Measurements from ENCODE around the gene PODN.

The PODN gene

DNA sequence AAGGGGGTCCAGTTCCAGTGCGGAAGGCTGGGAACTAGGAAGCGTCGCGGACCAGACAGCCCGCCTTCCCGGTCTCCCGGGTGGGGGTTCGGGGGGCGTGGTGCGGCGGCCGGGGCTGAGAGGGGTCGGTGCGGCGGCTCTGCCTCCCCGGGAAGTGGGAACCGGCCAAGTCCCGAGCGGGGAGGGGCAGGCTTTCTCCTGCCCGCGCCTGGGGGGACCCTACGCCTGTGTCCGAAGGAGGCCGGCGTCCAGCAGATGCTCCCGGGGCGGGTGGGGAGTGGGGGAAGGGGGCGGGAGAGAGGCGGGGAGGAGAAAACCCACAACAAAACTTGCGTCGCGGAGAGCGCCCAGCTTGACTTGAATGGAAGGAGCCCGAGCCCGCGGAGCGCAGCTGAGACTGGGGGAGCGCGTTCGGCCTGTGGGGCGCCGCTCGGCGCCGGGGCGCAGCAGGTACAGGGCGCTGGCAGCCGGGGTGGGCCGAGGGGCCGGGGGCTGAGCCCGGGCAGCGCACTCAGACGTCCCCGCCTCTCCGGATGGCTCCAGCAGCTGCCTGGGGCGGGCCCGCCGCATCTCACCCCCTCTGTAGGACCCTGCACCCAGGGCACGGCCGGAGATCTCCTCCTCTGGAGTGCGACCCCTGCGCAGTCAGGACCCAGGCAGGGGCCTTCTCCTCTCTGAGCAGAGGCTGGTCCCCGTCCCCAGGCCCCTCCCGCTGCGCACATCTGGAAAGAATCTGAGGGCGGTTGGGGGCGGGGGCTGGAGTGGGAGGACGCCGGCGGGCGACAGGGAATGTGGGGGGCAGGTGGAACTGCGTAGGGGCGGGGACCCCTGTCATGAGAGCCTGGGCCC, at the start of gene PODN:
Gene PODN, plus strand, starts transcription at position 355 of the 849 bp plus-strand sequence. CDS start 7,643 bp downstream, outside the sequence.
- in situ Hi-C loops (cut with HindIII; ENCODE audit: low pct_ligation_motif_present, low sequenced_read_pairs), result no loop called here
- no peak within 1 kb of the TSS for H3K27ac ChIP-seq
- no peaks in the 10 kb centered on the region for H3K36me3 ChIP-seq (replicated peaks)
- TF ChIP-seq, protein P1, sequence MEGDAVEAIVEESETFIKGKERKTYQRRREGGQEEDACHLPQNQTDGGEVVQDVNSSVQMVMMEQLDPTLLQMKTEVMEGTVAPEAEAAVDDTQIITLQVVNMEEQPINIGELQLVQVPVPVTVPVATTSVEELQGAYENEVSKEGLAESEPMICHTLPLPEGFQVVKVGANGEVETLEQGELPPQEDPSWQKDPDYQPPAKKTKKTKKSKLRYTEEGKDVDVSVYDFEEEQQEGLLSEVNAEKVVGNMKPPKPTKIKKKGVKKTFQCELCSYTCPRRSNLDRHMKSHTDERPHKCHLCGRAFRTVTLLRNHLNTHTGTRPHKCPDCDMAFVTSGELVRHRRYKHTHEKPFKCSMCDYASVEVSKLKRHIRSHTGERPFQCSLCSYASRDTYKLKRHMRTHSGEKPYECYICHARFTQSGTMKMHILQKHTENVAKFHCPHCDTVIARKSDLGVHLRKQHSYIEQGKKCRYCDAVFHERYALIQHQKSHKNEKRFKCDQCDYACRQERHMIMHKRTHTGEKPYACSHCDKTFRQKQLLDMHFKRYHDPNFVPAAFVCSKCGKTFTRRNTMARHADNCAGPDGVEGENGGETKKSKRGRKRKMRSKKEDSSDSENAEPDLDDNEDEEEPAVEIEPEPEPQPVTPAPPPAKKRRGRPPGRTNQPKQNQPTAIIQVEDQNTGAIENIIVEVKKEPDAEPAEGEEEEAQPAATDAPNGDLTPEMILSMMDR (IDR thresholded peaks at IDR 0.05; ENCODE audit: low read depth, low read length, missing control alignments), result no peak
- peaks cover 11% of the 10 kb centered on the region for H3K27me3 ChIP-seq (replicated peaks)
- no peak for DNase-seq
- H3K4me3 ChIP-seq (ENCODE audit: low read depth, low read length), result peak within 1 kb of the TSS; percentile 51

DNA sequence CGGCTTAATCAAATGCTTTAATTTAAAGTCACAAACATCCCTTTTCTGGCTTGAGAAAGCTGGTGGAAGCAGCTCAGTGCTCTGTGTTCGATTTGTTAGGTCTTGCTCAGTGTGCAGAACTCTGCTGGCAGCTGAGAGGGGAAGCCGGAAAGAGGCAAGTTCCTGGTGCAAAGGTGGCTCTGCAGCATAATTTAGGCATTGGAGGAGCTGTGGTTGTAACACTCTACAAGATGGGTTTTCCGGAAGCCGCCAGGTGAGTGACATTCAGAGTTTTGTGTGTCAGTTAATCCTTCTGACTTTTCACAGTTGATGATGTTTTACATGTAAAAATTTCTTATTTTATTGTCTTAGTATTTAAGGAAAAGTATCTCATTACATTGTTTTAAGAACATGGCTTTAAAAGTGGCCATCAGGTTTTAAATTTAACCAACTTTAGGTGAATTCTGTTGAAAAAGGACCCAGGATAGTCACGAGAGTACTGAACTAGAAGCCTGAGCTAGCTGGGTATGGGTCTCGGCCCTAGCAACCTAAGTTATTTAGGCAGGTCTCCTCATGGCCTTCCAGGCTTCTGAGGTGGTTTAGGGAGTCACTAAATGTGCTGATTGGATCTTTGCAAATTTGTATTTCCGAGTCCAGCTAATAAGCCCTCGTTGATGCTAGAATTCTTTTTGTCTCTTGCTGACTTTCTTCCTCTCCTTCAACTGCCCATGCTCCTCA, 47.1 kb upstream of the PODN start:
- peak overlapping the region; percentile 77 for H3K4me3 ChIP-seq (ENCODE audit: low read depth, low read length)
- H3K27me3 ChIP-seq (replicated peaks), result no peaks in the 10 kb centered on the region
- no peaks in the 10 kb centered on the region for H3K36me3 ChIP-seq (replicated peaks)
- DNase-seq, result peak; percentile 90
- TF ChIP-seq, protein P1 (IDR thresholded peaks at IDR 0.05; ENCODE audit: low read depth, low read length, missing control alignments), result no peak
- in situ Hi-C loops (cut with HindIII; ENCODE audit: low pct_ligation_motif_present, low sequenced_read_pairs), result no loop called here
- H3K27ac ChIP-seq, result peak overlapping the region; percentile 27

- peak overlapping the region; percentile 77 for H3K4me3 ChIP-seq (ENCODE audit: low read depth, low read length)
- DNase-seq, result no peak
- TF ChIP-seq, protein P1 (IDR thresholded peaks at IDR 0.05; ENCODE audit: low read depth, low read length, missing control alignments), result no peak
- in situ Hi-C loops (cut with HindIII; ENCODE audit: low pct_ligation_motif_present, low sequenced_read_pairs), result no loop called here
- H3K36me3 ChIP-seq (replicated peaks), result no peaks in the 10 kb centered on the region
- no peak overlapping the region for H3K27ac ChIP-seq
- no peaks in the 10 kb centered on the region for H3K27me3 ChIP-seq (replicated peaks)
These were observed 46.5 kb upstream of the PODN start for GRCh38 chr1:53015508-53015860.

GRCh38 chr1:53016705-53017104, 45.3 kb upstream of the PODN start:
- in situ Hi-C loops (cut with HindIII; ENCODE audit: low pct_ligation_motif_present, low sequenced_read_pairs), result no loop called here

DNA sequence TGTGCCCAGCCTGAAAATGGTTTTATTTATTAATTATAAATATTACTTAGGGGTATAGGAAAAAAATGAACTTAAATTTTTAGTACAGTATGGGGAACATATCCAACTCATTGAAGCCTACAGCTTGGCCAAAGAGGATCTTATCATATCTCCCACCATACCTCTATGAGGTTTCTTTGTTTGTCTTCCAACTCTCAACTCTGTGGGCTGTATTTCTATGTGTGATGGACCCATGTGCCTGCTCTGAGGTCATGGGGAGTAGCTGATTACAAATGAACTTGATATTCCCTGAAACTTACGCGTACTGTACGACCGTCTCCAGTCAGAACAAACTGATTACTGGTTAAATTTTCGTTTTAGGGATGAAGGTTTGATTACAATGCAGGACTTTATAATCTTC, 41.4 kb upstream of the PODN start:
- in situ Hi-C loops (cut with HindIII; ENCODE audit: low pct_ligation_motif_present, low sequenced_read_pairs), result no loop called here
- Histone ChIP-seq H3K4me3 (ENCODE audit: low read depth, low read length) (no peak overlapping the region), H3K36me3 (replicated peaks) (no peaks in the 10 kb centered on the region), H3K27ac (no peak overlapping the region), H3K27me3 (replicated peaks) (no peaks in the 10 kb centered on the region)
- DNase-seq, result no peak
- TF ChIP-seq, protein P1 (IDR thresholded peaks at IDR 0.05; ENCODE audit: low read depth, low read length, missing control alignments), result no peak

More at GRCh38 chr1:53016705-53017104, 45.3 kb upstream of the PODN start:
- H3K36me3 ChIP-seq (replicated peaks), result no peaks in the 10 kb centered on the region
- TF ChIP-seq, protein P1 (IDR thresholded peaks at IDR 0.05; ENCODE audit: low read depth, low read length, missing control alignments), result no peak
- no peaks in the 10 kb centered on the region for H3K27me3 ChIP-seq (replicated peaks)
- no peak for DNase-seq
- H3K27ac ChIP-seq, result no peak overlapping the region
- no peak overlapping the region for H3K4me3 ChIP-seq (ENCODE audit: low read depth, low read length)
